Fibroblast of the aortic adventitia (primary cell): ENCODE results near the gene MRPL18. TPM values are rescaled to one million over a fixed set of nuclear protein-coding genes. Genes with fewer than 3 reads are reported as not detected.
A peak's percentile ranks its signal among the peaks of the same experiment; 100 is the strongest.

Experiments
- DNase-seq: peaks from one replicate; pipeline ENCODE4 v3.0.0-alpha.2; 2010; ENCODE audit warnings: low read depth
- H3K4me3 ChIP-seq: 2 replicates; pipeline ENCODE4 v1.5.1; 2011; ENCODE audit warnings: low read depth, mild to moderate bottlenecking, control low read depth, low read length, moderate library complexity
- total RNA-seq: library from RNA; depleted of rRNA; stranded (reverse); fragments of >200 nt; gene quantifications from 2 replicates; pipeline ENCODE4 v1.2.3, GENCODE V29; 2012; ENCODE audit warnings: low replicate concordance
- TF ChIP-seq, protein P1 (sequence below): IDR thresholded peaks from 2 replicates; pipeline ENCODE4 v1.5.1; 2011; ENCODE audit warnings: mild to moderate bottlenecking, low read length, control low read depth, inconsistent platforms; ENCODE audit not compliant: insufficient read depth

The MRPL18 gene
- total RNA-seq, 1 donor: 103 TPM

DNA sequence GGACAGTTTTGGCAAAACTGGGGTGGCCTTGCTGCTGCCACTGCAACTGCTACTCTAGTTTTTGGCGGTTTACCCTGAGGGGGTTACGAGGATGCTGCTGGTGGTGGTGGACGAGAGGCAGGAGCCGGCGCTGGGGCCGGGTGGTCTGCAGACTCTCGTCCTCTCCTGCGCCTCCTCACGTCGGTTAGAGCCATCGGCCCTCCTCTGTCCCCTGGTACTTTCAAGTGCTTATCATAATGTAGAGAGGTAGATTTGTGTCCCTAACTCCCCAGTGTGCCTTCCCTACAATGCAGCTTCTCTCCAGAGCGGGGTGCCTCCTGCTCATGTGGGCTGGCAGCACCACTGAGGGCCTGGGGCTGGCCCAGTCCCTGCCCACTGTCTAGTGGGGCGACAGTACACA, 35.7 kb downstream of the MRPL18 start:
- DNase-seq: no peak
- TF ChIP-seq, protein P1, sequence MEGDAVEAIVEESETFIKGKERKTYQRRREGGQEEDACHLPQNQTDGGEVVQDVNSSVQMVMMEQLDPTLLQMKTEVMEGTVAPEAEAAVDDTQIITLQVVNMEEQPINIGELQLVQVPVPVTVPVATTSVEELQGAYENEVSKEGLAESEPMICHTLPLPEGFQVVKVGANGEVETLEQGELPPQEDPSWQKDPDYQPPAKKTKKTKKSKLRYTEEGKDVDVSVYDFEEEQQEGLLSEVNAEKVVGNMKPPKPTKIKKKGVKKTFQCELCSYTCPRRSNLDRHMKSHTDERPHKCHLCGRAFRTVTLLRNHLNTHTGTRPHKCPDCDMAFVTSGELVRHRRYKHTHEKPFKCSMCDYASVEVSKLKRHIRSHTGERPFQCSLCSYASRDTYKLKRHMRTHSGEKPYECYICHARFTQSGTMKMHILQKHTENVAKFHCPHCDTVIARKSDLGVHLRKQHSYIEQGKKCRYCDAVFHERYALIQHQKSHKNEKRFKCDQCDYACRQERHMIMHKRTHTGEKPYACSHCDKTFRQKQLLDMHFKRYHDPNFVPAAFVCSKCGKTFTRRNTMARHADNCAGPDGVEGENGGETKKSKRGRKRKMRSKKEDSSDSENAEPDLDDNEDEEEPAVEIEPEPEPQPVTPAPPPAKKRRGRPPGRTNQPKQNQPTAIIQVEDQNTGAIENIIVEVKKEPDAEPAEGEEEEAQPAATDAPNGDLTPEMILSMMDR: no peak
- H3K4me3 ChIP-seq: no peak overlapping the region

DNA sequence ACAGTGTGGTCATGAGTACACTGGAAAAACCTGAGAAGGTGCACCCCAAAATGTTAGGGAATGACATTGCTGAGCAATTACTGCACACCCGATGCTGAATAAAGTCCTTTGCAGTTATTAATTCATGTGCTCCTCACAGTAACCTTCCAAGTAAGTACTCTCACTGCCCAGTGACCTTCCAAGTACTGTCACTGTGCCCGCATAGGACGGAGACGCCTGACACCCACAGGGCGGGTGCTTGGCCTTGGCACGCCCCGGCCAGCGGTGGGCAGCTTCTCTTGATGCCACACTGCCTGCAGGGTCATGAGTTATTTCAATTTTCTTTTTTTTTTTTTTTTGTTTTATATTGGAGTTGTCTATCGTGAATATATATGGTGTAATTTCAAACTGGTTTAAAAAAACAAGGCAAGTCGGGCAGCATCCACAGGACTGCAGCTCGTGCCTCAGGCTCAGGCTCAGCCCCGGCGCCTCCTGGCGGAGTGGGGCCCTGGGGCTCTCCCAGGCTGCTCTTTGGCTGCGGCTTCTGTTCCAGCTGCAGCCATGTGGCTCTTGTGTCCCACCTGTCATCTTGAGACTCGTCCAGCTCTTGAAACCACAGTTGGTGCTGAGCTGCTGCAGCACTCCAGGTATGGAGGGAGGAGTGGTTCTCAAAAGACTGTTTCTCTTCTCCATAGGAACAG, 36.8 kb downstream of the MRPL18 start:
- no peak overlapping the region for H3K4me3 ChIP-seq
- no peak for DNase-seq
- TF ChIP-seq, protein P1: no peak

DNA sequence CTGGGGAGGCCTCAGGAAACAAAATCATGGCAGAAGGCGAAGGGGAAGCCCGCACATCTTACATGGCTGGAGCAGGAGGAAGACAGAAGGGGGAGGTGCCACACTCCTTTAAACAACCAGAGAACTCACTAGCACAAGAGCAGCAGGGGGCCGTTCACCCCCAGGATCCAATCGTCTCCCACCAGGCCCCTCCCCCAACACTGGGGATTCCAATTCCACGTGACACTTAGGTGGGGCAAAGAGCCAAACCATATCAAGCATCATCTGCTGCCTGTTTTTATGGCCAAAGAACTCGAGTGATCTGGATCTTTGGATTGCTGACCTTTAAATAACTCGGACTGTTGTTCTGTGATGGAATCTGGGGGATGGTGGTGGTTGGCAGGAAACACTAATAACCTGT, 37.8 kb downstream of the MRPL18 start:
- DNase-seq: peak; percentile 28
- H3K4me3 ChIP-seq: no peak overlapping the region
- TF ChIP-seq, protein P1: no peak

DNA sequence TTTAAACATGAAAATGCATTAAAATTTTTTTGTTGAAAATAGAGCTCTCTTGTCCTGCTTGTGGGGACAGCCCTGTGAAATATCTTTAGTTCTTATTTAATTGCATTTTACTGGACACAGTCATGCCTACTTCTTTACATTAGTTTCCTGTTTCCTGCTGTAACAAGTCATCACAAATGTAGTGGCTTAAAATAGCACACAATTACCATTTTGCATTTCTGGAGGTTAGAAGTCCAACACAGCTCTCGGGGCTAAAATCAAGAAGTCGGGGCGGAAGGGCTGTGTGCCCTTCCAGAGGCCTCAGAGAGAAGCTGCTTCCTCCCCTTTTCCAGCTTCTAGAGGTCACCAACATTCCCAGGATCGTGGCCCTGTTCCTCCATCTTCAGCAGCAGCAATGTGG, 39.3 kb downstream of the MRPL18 start:
- TF ChIP-seq, protein P1: no peak
- no peak for DNase-seq
- H3K4me3 ChIP-seq: no peak overlapping the region

DNA sequence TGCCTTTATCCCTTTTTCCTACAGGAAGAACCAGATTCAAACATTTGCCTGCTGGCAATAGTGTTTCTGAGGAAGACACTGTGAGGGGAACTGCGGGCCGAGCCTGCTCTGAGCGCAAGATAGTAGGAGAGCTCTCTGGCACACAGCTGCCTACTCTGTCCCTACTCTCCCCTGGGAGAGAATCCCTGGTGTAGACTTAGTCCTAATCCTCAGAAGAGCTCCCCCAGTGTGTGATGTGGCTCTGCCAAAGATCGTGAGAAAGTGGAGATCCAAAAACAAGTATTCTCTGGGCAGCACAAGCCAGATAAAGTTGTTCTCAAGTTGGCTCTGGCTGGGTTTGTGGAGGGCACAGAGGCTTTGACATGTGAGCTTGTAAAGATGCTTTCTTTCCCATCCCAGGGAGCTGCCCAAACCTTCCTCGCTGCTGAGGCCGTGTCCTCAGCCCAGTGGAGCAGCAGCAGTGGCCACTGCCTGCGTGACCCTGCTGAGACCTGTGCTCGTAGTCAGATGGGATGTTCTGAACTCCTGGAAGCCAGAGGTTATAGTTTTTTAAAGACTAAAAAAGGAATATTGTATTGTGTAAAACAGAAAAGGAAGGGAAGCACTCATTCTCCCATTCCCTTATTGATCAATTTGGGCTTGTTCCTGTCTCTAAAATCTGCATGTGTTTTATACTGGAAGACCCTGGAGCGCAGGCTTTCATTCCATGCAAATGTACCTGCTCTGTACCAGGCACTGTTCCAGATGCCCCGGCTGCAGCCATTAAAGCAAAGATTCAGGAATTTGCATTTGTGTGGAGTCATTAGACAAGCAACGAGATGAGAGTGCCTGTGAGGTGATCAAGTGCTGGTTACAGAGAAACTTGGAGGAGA, 40.5 kb downstream of the MRPL18 start:
- no peak for DNase-seq
- H3K4me3 ChIP-seq: no peak overlapping the region
- TF ChIP-seq, protein P1: no peak

DNA sequence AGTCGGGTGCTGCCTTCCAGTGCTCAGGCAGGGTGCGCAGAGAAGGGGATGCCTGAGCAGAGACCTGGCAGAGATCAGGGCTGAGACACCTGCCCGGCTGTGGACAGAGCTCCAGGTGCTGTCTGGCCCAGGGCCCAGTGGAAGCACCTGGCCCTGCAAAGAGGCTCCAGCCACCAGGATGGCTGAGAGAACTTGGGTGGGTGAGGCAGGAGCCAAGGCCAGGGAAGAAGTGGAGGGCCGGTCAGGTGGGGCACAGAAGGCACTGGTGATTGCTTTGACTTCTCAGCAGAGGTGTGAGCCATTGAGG, 41.1 kb downstream of the MRPL18 start:
- TF ChIP-seq, protein P1: no peak
- no peak overlapping the region for H3K4me3 ChIP-seq
- no peak for DNase-seq
